Retinal pigment epithelial cell (primary cell): ENCODE results near the gene CCDC192.
A peak's percentile ranks its signal among the peaks of the same experiment; 100 is the strongest.

ENCODE experiments used
- DNase-seq: peaks from one replicate; pipeline ENCODE4 v3.0.0-alpha.2; 2010; ENCODE audit warnings: low read depth
- H3K4me3 ChIP-seq: 2 replicates; pipeline ENCODE4 v1.5.1; 2011; ENCODE audit warnings: mild to moderate bottlenecking, low read length, control low read depth, moderate library complexity
- TF ChIP-seq, protein P1 (sequence below): conservative IDR thresholded peaks from 2 replicates; pipeline ENCODE4 v1.5.1; 2011; ENCODE audit warnings: low read depth, low read length, control low read depth, inconsistent platforms

The CCDC192 gene

DNA sequence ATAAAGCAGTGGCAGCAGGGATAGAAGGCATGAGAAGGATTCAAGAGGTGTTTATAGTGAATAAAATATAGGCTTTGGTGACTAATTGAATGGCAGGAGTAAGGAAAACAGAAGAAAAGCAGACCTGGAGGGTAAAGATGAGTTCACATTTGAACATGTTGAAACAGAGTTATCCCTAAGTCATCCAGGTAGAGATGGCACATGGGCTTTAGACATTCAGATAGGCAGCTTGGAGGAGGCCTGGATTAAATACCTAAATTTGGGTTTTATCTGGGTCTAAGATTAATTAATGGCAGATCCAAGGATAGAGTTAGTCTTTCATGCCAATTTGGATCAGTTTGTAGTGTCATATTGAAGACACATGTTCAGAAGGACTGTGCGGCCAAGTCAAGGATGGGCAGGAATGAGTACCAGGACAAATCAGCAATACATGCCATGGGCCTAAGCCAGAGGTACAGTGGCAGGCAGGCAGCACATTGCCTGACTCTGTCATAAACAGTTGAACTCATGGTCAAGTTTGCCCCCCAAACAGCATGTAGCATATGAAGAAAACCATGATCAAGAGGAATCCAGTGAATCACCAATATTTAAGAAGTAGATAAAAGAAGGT lies 264.9 kb downstream of the CCDC192 start:
- H3K4me3 ChIP-seq = no peak overlapping the region
- no peak for DNase-seq
- TF ChIP-seq, protein P1, sequence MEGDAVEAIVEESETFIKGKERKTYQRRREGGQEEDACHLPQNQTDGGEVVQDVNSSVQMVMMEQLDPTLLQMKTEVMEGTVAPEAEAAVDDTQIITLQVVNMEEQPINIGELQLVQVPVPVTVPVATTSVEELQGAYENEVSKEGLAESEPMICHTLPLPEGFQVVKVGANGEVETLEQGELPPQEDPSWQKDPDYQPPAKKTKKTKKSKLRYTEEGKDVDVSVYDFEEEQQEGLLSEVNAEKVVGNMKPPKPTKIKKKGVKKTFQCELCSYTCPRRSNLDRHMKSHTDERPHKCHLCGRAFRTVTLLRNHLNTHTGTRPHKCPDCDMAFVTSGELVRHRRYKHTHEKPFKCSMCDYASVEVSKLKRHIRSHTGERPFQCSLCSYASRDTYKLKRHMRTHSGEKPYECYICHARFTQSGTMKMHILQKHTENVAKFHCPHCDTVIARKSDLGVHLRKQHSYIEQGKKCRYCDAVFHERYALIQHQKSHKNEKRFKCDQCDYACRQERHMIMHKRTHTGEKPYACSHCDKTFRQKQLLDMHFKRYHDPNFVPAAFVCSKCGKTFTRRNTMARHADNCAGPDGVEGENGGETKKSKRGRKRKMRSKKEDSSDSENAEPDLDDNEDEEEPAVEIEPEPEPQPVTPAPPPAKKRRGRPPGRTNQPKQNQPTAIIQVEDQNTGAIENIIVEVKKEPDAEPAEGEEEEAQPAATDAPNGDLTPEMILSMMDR = no peak

DNA sequence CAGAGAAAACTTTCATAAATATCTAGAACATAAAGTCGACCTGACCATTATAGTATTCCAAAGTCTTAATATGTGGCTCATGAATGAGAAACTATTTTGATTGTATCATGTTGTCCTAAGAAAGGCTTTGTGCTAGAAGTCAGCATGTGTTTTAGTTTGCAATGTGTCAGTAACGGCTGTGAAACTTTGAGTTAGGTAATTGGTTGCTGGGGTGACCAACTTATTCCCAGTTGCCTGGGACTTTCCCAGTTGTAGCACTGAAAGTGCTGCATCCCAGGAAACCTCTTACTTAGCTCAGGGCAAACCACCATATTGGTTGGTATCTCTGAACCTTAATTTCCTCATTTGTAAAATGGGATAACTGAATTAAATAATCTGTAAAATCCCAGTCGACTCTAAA lies 265.8 kb downstream of the CCDC192 start:
- no peak for DNase-seq
- H3K4me3 ChIP-seq = no peak overlapping the region
- TF ChIP-seq, protein P1 = no peak

DNA sequence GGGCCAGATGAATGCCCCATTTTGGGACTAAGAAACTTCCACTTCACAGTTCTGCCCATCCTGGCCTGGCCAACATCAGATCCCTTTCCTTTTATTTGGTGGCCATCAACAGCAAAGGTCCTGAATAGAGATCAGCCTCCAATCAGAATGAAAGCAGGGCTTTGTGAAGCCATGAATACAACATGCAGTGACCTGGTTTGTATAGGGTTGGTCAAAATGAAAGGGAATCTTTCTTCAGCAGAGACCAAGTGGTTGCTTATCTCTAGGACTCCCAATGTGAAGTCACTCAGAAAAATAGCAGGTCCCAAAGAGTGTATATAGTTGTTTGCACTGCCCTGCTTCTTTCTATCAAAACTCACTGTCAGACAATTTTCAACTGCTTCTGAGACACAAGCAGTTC lies 266.5 kb downstream of the CCDC192 start:
- H3K4me3 ChIP-seq = no peak overlapping the region
- TF ChIP-seq, protein P1 = no peak
- no peak for DNase-seq

DNA sequence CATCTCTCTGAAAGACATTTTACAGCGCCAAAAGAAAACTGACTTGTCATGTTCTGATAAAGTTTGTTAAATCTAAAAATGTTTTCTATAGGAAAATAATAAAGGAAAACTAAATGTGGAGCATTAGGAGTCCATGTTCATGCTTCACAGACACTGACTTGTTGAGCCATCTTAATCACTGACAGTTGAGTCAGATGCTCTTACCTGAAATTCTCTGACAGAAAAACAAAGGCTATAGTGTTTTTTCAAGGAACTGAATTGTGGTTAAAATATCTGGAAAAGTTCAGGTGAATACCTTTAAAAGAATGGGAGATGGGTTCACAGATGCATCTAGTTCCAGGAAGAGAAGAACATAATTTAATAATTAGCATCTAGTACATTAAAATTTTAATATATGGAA lies 266.9 kb downstream of the CCDC192 start:
- no peak for DNase-seq
- TF ChIP-seq, protein P1 = no peak
- H3K4me3 ChIP-seq = no peak overlapping the region

DNA sequence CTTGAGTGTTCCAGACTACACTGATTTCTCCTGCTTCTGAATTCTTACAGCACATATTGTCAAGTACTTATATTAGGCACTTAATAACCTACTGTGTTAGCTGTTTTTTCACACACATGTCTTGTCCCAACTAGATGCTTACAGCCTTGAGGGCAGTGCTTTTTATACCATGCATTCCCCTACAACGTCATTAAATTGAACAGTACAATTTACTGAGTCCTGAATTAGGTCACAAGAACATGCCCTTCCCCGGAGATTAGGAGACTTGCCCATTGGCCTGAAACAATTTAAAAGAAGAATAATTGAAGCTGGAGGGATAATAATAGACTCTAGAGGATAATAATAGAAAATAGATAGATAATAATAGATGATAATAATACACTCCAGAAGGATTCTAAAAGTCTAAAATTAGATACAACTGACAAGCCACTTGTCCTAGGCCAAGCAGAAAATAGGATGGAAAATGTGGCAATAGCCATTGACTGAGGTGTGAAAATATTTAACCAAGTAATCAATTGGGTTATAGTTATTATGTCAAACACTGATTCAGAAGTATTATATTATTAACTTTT lies 267.7 kb downstream of the CCDC192 start:
- TF ChIP-seq, protein P1 = no peak
- DNase-seq = no peak
- H3K4me3 ChIP-seq = no peak overlapping the region

DNA sequence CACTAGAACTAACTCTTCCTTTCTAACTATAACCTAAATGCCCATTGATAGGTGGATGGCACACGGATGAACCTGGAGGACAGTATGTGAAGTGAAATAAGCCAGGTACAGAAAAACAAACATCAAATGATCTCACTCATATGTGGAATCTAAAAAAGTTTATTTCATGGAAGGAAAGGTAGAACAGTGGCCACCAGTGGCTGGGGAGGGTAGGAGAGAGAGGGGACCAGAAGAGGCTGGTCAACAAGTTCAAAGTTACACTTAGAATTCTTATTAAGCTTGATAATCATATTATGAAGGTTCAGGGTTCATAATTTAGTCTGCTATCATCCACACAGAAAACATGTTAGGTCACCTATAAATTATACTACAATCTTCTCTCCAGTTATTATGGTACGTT lies 272.8 kb downstream of the CCDC192 start:
- TF ChIP-seq, protein P1 = peak; percentile 3
- DNase-seq = no peak
- no peak overlapping the region for H3K4me3 ChIP-seq

DNA sequence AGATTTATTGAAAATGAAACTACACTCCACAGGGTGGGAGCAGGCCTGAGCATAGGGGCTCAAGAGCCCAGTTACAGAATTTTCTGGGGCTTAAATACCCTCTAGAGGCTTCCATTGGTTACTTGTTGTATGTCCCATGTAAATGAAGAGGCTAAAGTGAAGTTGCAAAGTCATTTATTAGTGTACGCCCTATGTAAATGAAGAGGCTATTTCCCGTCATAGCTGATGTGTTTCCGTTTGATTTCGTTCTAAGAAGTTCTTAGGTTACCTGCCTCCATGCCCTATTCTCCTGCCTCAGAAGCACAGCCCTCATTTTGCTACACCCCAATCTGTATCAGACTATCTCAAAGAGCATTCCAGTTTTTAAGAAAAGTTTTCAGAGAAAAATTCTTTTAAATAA lies 273.3 kb downstream of the CCDC192 start:
- no peak overlapping the region for H3K4me3 ChIP-seq
- TF ChIP-seq, protein P1 = no peak
- no peak for DNase-seq
